Peyer's patch (tissue), 4 donors: ENCODE results near the gene SPTAN1. TPM values are rescaled to one million over a fixed set of nuclear protein-coding genes. Genes with fewer than 3 reads are reported as not detected.

Experiments used
- DNase-seq, 3 donors: peaks; one replicate each; pipeline ENCODE4 v3.0.0-alpha.2; 2017 to 2019
- H3K27ac ChIP-seq, 4 donors: fragments of 200-600 bp; sonication (generic); one replicate each; pipeline ENCODE4 v1.5.1; 2016 to 2019
- H3K27me3 ChIP-seq, 2 donors: fragments of 200-600 bp; sonication (generic); one replicate each; pipeline ENCODE4 v1.5.1; 2019
- H3K36me3 ChIP-seq, 3 donors: fragments of 200-600 bp; sonication (generic); one replicate each; pipeline ENCODE4 v1.5.1; 2016 to 2019
- H3K4me1 ChIP-seq, 4 donors: fragments of 200-600 bp; sonication (generic); one replicate each; pipeline ENCODE4 v1.5.1; 2016 to 2019
- H3K4me3 ChIP-seq, 4 donors: fragments of 200-600 bp; sonication (generic); 1 replicate in 3 of 4; 2 replicates in 1 of 4; pipeline ENCODE4 v1.5.1; 2016 to 2019; ENCODE audit warnings: mild to moderate bottlenecking in 1 of 4
- H3K9me3 ChIP-seq, 4 donors: fragments of 200-600 bp; sonication (generic); one replicate each; pipeline ENCODE4 v1.5.1; 2016 to 2019; ENCODE audit warnings: mild to moderate bottlenecking in 1 of 4
- POLR2A ChIP-seq, 2 donors: fragments of 450-650 bp; IDR thresholded peaks; one replicate each; pipeline ENCODE4 v1.5.1; 2017; ENCODE audit warnings: antibody characterized with exemption in 2 of 2, mild to moderate bottlenecking in 2 of 2, moderate library complexity in 2 of 2
- small RNA-seq, 2 donors: library from RNA; depleted of rRNA; stranded (forward); fragments of <200 nt; gene quantifications; one replicate each; pipeline ENCODE3, GENCODE V24; 2016
- total RNA-seq, 4 donors: library from RNA; depleted of rRNA; stranded (reverse); fragments of >200 nt; gene quantifications; one replicate each; pipeline ENCODE4 v1.1.0, GENCODE V29; 2016
- TF ChIP-seq, protein P1 (sequence below), 6 experiments: fragments of 450-650 bp in 4 of 6; fragments of 200-600 bp in 2 of 6; sonication (generic) in 1 of 6; IDR thresholded peaks; one replicate each; pipeline ENCODE4 v1.5.1; 2017 to 2019; ENCODE audit warnings: antibody characterized with exemption in 6 of 6, mild to moderate bottlenecking in 3 of 6, moderate library complexity in 1 of 6

SPTAN1 gene
- total RNA-seq, 4 donors from 2014 or later, result 251 to 586 (median 269) TPM

DNA sequence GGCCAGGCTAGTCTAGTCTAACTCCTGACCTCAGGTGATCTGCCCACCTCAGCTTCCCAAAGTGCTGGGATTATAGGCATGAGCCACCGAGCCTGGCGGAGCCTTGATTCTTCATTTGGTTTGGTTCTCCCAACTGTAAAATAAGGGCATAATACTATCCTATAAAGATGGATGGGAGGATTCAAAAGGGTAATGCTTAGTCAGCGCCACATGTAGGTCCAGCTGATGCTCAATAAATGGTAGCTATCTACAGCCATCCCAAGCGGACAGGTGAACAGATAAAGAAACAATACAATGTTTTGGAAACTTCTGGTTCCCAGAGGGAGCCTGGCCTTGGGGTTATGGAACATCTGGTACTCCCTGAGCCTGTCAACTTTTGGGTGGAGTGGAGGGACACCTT lies 123.0 kb downstream of the SPTAN1 start:
- Histone ChIP-seq H3K4me1 (no peaks in the 10 kb centered on the region), H3K4me3 (no peak overlapping the region), H3K9me3 (no peaks in the 10 kb centered on the region), H3K36me3 (no peaks in the 10 kb centered on the region), H3K27me3 (no peaks in the 10 kb centered on the region), H3K27ac (no peak overlapping the region)
- TF ChIP-seq POLR2A (IDR thresholded peaks at IDR 0.05), result no peak
- TF ChIP-seq, protein P1, sequence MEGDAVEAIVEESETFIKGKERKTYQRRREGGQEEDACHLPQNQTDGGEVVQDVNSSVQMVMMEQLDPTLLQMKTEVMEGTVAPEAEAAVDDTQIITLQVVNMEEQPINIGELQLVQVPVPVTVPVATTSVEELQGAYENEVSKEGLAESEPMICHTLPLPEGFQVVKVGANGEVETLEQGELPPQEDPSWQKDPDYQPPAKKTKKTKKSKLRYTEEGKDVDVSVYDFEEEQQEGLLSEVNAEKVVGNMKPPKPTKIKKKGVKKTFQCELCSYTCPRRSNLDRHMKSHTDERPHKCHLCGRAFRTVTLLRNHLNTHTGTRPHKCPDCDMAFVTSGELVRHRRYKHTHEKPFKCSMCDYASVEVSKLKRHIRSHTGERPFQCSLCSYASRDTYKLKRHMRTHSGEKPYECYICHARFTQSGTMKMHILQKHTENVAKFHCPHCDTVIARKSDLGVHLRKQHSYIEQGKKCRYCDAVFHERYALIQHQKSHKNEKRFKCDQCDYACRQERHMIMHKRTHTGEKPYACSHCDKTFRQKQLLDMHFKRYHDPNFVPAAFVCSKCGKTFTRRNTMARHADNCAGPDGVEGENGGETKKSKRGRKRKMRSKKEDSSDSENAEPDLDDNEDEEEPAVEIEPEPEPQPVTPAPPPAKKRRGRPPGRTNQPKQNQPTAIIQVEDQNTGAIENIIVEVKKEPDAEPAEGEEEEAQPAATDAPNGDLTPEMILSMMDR (IDR thresholded peaks at IDR 0.05), result no peak
- DNase-seq, result peak in 2 of 3 donors; percentile 2 to 11

DNA sequence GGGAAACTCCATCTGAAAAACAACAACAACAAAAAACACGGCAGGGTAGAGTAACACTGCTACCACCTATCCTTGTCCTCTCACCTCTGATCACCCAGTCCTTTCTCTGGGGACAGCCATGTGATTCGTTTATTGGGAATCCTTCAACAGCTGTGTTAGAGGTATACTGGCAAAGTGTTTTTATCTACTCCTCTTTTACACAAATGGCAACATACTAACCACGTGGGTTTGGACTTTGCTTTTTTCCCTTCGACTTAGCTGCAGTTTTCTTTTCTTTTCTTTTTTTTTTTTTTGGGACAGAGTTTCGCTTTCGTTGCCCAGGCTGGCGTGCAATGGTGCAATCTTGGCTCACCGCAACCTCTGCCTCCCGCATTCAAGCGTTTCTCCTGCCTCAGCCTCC lies 125.4 kb downstream of the SPTAN1 start:
- Histone ChIP-seq H3K9me3 (no peaks in the 10 kb centered on the region), H3K36me3 (no peaks in the 10 kb centered on the region), H3K27ac (no peak overlapping the region), H3K4me1 (no peaks in the 10 kb centered on the region), H3K4me3 (peak overlapping the region in 1 of 4 donors; percentile 22), H3K27me3 (no peaks in the 10 kb centered on the region)
- no peak for TF ChIP-seq POLR2A (IDR thresholded peaks at IDR 0.05)
- TF ChIP-seq, protein P1 (IDR thresholded peaks at IDR 0.05), result no peak
- no peak for DNase-seq

Small RNA genes within 50 kb of the gene (small RNA-seq; reads per million reads assigned to genes)
- gene RNU7-171P, result 0 reads per million in 2 donors

Other genes with a start within 250 kb of the SPTAN1 start
- gene TRUB2, start 230.1 kb upstream of the SPTAN1 start, total RNA-seq, result 10 to 100 TPM; 11.7 to 42.9 (median 17.4) TPM
- gene COQ4, start 229.7 kb upstream of the SPTAN1 start, total RNA-seq, result 100 to 1,000 TPM in 3 of 4 donors, 10 to 100 TPM in 1; 65.2 to 191 (median 132) TPM
- 100 to 1,000 TPM in 3 of 4 donors, 10 to 100 TPM in 1; 28.1 to 312 (median 149) TPM for gene SLC27A4, start 212.1 kb upstream of the SPTAN1 start, total RNA-seq
- 10 to 100 TPM; 24.9 to 47.7 (median 42.4) TPM for gene URM1, start 181.2 kb upstream of the SPTAN1 start, total RNA-seq
- 10 to 100 TPM in 1 of 4 donors, 1 to 10 TPM in 3; 3.3 to 16.5 (median 5.9) TPM for gene CERCAM, start 131.7 kb upstream of the SPTAN1 start, total RNA-seq
- 10 to 100 TPM in 3 of 4 donors, 1 to 10 TPM in 1; 8.4 to 83.3 (median 25.7) TPM for gene ODF2, start 96.6 kb upstream of the SPTAN1 start, total RNA-seq
- 10 to 100 TPM; 27.0 to 55.3 (median 28.3) TPM for gene GLE1, start 47.9 kb upstream of the SPTAN1 start, total RNA-seq
- gene DYNC2I2, start 104.3 kb downstream of the SPTAN1 start, total RNA-seq, result 100 to 1,000 TPM in 1 of 4 donors, 10 to 100 TPM in 3; 71.9 to 103 (median 95.8) TPM
- gene SET, start 136.6 kb downstream of the SPTAN1 start, total RNA-seq, result 100 to 1,000 TPM in 1 of 4 donors, 10 to 100 TPM in 3; 72.3 to 148 (median 83.9) TPM
- gene PKN3, start 149.9 kb downstream of the SPTAN1 start, total RNA-seq, result 10 to 100 TPM in 1 of 4 donors, 1 to 10 TPM in 3; 5.6 to 15.7 (median 9.3) TPM
- 100 to 1,000 TPM in 3 of 4 donors, 10 to 100 TPM in 1; 21.5 to 177 (median 138) TPM for gene ZDHHC12, start 171.5 kb downstream of the SPTAN1 start, total RNA-seq
- 100 to 1,000 TPM in 1 of 4 donors, 10 to 100 TPM in 3; 83.1 to 114 (median 88.1) TPM for gene ZER1, start 219.3 kb downstream of the SPTAN1 start, total RNA-seq
- gene TBC1D13, start 234.7 kb downstream of the SPTAN1 start, total RNA-seq, result 10 to 100 TPM; 26.8 to 48.7 (median 45.7) TPM